Measurements from ENCODE around the gene CACNA1G. TPM values are rescaled to one million over a fixed set of nuclear protein-coding genes. Genes with fewer than 3 reads are reported as not detected.

The CACNA1G gene
- total RNA-seq, 1 experiment from 2014 or later = 13.0 TPM

- in situ Hi-C loops (cut with HindIII; ENCODE audit: low sequenced_read_pairs) = no loop called here
- peak; percentile 66 for DNase-seq (ENCODE audit: low spot score)
These were observed 61.1 kb downstream of the CACNA1G start for GRCh38 chr17:50621574-50622031.

GRCh38 chr17:50624321-50624934 lies 63.9 kb downstream of the CACNA1G start:
- DNase-seq (ENCODE audit: low spot score) = no peak
- in situ Hi-C loops (cut with HindIII; ENCODE audit: low sequenced_read_pairs) = no loop called here

GRCh38 chr17:50625032-50625871 lies 64.7 kb downstream of the CACNA1G start:
- in situ Hi-C loops (cut with HindIII; ENCODE audit: low sequenced_read_pairs) = loop anchor here (5.0 kb wide), 1 partner anchor 67 kb away; no protein-coding TSS in a partner anchor

GRCh38 chr17:50626037-50626574 lies 65.6 kb downstream of the CACNA1G start:
- in situ Hi-C loops (cut with HindIII; ENCODE audit: low sequenced_read_pairs) = loop anchor here (5.0 kb wide), 1 partner anchor 66 kb away; no protein-coding TSS in a partner anchor
- peak; percentile 58 for DNase-seq (ENCODE audit: low spot score)

More at GRCh38 chr17:50625032-50625871, 64.7 kb downstream of the CACNA1G start:
- no peak for DNase-seq (ENCODE audit: low spot score)

- in situ Hi-C loops (cut with HindIII; ENCODE audit: low sequenced_read_pairs) = loop anchor here (5.0 kb wide), 1 partner anchor 65 kb away; no protein-coding TSS in a partner anchor
- no peak for DNase-seq (ENCODE audit: low spot score)
These were observed 66.7 kb downstream of the CACNA1G start for GRCh38 chr17:50627036-50627781.

- DNase-seq (ENCODE audit: low spot score) = no peak
- in situ Hi-C loops (cut with HindIII; ENCODE audit: low sequenced_read_pairs) = loop anchor here (5.0 kb wide), 1 partner anchor 64 kb away; no protein-coding TSS in a partner anchor
These were observed 67.5 kb downstream of the CACNA1G start for GRCh38 chr17:50627782-50628601.

GRCh38 chr17:50629902-50630301 lies 69.4 kb downstream of the CACNA1G start:
- no peak for DNase-seq (ENCODE audit: low spot score)
- in situ Hi-C loops (cut with HindIII; ENCODE audit: low sequenced_read_pairs) = loop anchor here (5.0 kb wide), 1 partner anchor 62 kb away; no protein-coding TSS in a partner anchor

- in situ Hi-C loops (cut with HindIII; ENCODE audit: low sequenced_read_pairs) = no loop called here
These were observed 70.1 kb downstream of the CACNA1G start for GRCh38 chr17:50630524-50631194.

GRCh38 chr17:50631195-50631907 lies 70.8 kb downstream of the CACNA1G start:
- no peak for DNase-seq (ENCODE audit: low spot score)

More at GRCh38 chr17:50630524-50631194, 70.1 kb downstream of the CACNA1G start:
- peak; percentile 70 for DNase-seq (ENCODE audit: low spot score)

GRCh38 chr17:50631908-50632571 lies 71.5 kb downstream of the CACNA1G start:
- no peak for DNase-seq (ENCODE audit: low spot score)
- in situ Hi-C loops (cut with HindIII; ENCODE audit: low sequenced_read_pairs) = no loop called here

More at GRCh38 chr17:50631195-50631907, 70.8 kb downstream of the CACNA1G start:
- in situ Hi-C loops (cut with HindIII; ENCODE audit: low sequenced_read_pairs) = no loop called here

- no peak for DNase-seq (ENCODE audit: low spot score)
- in situ Hi-C loops (cut with HindIII; ENCODE audit: low sequenced_read_pairs) = no loop called here
These were observed 72.1 kb downstream of the CACNA1G start for GRCh38 chr17:50632637-50633036.

GRCh38 chr17:50633683-50634082 lies 73.2 kb downstream of the CACNA1G start:
- in situ Hi-C loops (cut with HindIII; ENCODE audit: low sequenced_read_pairs) = no loop called here
- no peak for DNase-seq (ENCODE audit: low spot score)

- in situ Hi-C loops (cut with HindIII; ENCODE audit: low sequenced_read_pairs) = no loop called here
These were observed 73.9 kb downstream of the CACNA1G start, which contains the start of gene ABCC3 for GRCh38 chr17:50634224-50634914. ABCC3 (plus strand) TSS chr17:50634881; CDS start chr17:50634937, 56 bp downstream.

GRCh38 chr17:50634915-50635731 lies 74.6 kb downstream of the CACNA1G start:
- in situ Hi-C loops (cut with HindIII; ENCODE audit: low sequenced_read_pairs) = loop anchor here (5.0 kb wide), 1 partner anchor 73 kb away; the partner anchor contains the start of gene CACNA1G
- no peak for DNase-seq (ENCODE audit: low spot score)

More at GRCh38 chr17:50634224-50634914, 73.9 kb downstream of the CACNA1G start, which contains the start of gene ABCC3:
- DNase-seq (ENCODE audit: low spot score) = no peak

GRCh38 chr17:50635732-50635981 lies 75.1 kb downstream of the CACNA1G start:
- DNase-seq (ENCODE audit: low spot score) = no peak
- in situ Hi-C loops (cut with HindIII; ENCODE audit: low sequenced_read_pairs) = loop anchor here (5.0 kb wide), 1 partner anchor 73 kb away; the partner anchor contains the start of gene CACNA1G
